GM21526 (cell line): ENCODE data around the gene CBL.
"Not testable (repeated sequence)": the region's sequence is repeated elsewhere in the genome, so short reads cannot be mapped to it uniquely, and the experiment has no call there.

Experiments used
- ATAC-seq: cut with Tn5 transposase; IDR thresholded peaks from one replicate; pipeline ENCODE4 v1.9.1; 2021; ENCODE audit warnings: moderate library complexity; ENCODE audit not compliant: unreplicated experiment, low FRiP score

CBL gene

DNA sequence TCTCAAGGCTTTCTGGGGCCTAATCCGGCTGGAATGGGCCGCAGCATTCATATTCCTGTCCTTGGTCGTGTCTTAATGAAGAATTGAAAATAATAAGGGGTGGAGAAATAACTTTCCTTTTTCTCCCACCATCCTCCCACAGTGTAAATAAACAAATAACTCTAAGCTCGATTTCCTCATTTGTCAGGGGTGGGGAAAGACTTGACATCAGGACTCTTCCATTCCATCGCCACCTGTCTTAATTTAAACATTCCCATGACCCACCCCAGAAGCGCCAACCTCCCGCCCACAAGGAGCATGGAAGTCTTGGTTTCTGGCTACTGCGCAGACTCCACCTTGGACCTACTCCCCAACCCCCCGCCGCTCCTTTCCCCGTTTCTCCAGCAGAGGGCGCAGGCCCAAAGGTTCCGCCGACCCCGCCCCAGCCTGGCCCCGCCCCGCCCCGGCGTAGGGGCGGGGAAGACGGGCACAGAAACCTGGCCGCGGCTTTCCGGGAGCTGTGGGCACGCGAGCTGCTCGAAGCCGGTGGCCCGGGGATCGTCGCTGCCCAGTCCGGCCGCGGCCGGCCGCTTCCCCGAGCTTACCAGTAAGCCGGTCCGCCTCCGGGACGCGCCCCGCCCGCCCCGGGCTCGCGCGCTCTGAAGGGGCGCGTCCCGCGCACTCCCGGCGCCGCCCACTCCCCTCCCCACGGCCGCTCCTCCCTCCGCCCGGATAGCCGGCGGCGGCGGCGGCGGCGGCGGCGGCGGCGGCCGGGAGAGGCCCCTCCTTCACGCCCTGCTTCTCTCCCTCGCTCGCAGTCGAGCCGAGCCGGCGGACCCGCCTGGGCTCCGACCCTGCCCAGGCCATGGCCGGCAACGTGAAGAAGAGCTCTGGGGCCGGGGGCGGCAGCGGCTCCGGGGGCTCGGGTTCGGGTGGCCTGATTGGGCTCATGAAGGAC, at the start of gene CBL:
Gene CBL (plus strand): TSS at position 766 of the 937 bp plus-strand sequence. CDS start 79 bp downstream, at position 845.
- ATAC-seq: peak; percentile 77

- no peak for ATAC-seq
These were observed 49.6 kb upstream of the CBL start for GRCh38 chr11:119156496-119156895.

GRCh38 chr11:119157063-119157462, 49.1 kb upstream of the CBL start:
- ATAC-seq: no peak

DNA sequence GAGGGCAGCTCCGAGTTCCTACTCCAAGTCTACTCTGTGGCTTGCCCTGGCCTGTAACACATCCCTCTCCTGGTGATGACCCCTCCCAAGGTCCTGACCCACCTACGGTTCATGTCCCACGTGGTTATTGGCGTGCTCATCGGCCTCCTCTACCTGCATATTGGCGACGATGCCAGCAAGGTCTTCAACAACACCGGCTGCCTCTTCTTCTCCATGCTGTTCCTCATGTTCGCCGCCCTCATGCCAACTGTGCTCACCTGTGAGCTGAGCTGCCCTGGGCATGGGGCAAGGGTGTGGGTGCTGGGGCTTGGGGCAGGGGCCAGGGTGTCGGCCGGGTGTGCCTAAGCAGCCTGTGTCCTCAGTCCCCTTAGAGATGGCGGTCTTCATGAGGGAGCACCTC, 47.7 kb upstream of the CBL start:
- no peak for ATAC-seq

GRCh38 chr11:119160151-119160550, 46.0 kb upstream of the CBL start:
- no peak for ATAC-seq

DNA sequence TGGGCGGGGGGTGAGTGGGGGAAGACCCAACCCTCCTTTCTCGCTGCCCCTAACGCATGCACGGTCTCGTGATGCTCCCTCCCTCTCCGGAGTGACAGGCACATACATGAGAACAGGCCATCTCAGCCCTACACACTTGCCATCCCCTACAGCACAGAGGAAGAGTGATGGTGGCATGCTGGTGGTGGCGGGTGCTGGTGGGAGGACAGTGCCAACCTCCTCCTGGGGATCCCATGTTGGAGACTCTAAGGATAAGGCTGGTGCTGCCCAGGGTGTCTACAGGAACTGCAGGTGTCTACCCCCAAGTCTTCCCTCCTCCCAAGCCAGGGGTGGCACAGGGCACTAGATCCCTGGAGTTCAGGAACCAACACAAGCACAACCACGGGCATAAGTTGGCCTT, 44.3 kb upstream of the CBL start:
- no peak for ATAC-seq

GRCh38 chr11:119166368-119167076, 39.6 kb upstream of the CBL start:
- no peak for ATAC-seq

- not testable (repeated sequence) for ATAC-seq
These were observed 39.1 kb upstream of the CBL start for GRCh38 chr11:119167077-119167458.

DNA sequence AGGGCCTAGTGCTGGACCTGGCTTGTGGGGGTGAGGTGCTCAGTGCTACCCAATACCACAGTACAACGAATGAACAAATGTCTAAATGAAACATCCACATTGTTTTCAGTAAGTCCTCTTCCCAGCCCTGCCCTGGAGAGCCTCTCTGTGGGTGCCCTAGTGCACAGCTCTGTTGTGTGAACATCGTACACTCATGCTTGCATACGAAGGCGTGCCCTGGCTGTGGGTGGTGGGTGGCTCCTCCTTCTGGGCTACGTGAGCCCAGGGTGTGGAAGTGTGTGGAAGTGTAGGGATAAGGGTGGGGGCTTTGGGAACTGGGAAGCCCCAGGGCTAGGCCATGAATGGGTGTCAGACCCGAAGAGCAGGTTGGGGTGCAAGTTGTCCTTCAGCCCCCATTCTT, 38.2 kb upstream of the CBL start:
- no peak for ATAC-seq

DNA sequence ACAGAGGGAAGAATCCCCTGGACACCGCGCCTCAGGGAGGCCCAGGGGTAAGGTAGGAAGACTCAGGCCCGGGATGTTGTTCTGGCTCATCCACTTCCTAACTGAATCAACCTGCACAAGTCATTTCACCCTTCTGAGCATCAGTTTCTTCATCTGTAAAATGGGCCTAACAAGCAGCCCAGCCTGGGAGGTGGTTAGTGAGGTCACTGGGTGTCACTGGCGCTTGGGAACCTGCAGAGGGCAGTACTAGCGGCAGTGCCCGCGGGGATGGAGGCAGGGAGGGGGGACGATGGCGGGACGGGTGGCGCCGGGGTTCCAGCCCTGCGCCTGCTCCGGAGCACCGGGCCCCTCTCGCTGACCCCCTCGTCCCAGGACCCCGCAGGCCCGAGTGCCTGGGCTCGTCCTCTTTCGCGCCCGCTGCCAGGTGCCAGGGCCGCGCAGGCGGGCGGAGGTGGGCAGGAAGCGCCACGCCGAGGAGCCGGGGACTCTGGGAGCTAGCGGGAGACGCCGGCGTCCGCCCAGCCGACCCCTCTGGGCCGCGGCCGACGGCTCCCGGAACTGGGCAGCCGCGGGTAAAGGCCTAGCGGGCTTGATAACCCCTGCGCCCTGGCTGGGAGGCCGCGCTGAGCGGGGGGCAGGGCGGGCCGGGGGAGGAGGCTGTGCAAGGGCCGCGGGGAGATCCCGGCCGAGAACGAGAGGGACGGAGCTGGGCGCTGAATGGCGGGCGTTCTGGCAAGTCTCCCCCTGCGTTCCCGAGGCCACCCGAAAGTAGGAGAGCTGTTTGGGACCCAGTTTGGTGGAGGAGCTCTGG, 37.5 kb upstream of the CBL start, which contains the start of gene NLRX1:
Gene NLRX1 (plus strand): TSS at position 255 of the 811 bp plus-strand sequence. CDS start 2,679 bp downstream, outside the sequence.
- peak; percentile 87 for ATAC-seq

DNA sequence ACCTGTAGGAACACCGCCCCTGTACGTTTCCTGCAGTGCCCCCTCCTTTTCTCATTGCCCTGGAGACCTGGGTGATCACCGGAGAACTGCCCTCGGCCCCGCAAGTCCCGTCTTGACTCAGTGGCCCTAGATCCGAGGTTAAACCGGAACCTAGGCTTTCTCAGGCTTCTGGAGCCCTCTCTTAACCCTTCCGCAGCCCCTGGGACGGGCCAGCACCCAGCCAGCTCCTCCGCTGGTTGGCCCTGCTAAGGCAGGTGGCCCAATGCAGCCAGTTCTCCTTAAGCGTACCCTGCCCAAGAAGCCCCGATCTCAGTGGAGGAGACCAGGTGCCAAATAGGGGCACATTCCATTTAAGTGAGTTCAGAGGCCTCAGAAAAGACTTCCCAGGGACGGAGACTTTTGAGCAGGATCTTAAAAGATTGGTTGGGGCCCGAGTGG, 36.8 kb upstream of the CBL start:
- peak; percentile 24 for ATAC-seq

DNA sequence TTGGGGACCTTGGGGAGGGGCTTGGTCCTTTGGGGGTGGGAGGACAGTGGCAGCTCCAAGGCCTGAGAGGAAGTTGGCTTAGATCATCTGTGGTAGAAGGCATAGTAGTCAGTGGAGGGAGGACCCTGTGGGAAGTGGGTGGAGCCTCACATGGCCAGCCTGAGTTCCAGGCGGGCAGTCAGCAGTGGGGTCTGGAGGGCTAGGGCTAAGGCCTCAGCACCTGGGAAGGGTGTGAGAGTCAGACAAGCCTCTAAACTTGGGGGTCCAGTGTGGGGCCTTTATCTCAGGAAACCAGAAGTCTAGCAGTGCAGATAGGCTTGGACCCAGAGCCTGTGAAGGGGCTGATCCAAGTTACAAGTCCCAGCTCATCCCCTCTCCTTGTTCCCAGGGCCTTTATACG, 33.6 kb upstream of the CBL start:
- no peak for ATAC-seq

DNA sequence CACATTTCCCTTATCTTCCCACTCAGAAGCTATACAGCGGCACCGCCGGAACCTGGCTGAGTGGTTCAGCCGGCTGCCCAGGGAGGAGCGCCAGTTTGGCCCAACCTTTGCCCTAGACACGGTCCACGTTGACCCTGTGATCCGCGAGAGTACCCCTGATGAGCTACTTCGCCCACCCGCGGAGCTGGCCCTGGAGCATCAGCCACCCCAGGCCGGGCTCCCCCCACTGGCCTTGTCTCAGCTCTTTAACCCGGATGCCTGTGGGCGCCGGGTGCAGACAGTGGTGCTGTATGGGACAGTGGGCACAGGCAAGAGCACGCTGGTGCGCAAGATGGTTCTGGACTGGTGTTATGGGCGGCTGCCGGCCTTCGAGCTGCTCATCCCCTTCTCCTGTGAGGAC, 32.7 kb upstream of the CBL start:
- no peak for ATAC-seq

DNA sequence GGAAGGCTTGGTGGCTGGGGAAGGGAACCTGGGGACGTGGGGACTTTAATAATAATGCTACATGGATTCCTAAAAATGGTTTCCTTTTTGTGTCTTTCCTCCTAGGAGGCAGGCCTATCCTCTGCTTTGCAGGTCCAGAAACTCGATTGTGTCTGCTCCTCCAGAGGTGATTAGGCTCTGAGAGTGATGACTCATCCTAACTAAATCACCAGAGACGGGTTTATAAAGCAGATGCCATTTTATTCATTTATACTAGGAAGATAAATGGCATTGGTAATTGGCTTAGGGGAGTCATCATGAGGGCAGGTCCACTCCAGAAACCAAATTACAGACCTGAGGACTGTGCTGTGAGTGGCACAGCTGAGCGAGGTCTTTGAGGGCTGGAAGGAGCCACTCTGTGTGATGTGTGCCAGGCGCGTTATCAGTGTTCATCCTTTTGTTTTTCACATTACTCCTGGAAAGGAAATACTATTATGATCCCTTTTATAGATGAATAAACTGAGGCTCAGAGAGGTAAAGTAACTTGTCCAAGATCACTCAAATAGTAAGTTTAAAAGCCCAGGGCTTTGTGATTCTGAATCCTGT, 30.6 kb upstream of the CBL start:
- no peak for ATAC-seq

GRCh38 chr11:119178166-119178680, 27.9 kb upstream of the CBL start:
- no peak for ATAC-seq

DNA sequence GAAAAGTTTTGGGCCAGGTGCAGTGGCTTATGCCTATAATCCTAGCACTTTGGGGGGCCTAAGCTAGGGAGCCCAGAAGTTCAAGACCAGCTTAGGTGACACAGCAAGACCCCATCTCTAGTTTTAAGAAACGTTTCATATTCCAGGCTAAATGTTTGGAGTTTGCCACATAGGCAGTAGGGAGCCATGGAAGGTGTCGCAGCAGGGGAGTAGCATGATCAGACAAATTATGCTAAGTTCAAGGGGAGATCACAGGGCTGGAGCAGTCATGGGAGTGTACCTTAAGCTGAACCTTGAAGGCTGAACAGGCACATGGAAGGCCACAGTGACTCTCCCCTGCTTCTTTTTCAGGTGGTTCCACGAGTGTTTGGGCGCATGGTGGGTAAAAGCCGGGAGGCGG, 26.8 kb upstream of the CBL start:
- ATAC-seq: no peak

DNA sequence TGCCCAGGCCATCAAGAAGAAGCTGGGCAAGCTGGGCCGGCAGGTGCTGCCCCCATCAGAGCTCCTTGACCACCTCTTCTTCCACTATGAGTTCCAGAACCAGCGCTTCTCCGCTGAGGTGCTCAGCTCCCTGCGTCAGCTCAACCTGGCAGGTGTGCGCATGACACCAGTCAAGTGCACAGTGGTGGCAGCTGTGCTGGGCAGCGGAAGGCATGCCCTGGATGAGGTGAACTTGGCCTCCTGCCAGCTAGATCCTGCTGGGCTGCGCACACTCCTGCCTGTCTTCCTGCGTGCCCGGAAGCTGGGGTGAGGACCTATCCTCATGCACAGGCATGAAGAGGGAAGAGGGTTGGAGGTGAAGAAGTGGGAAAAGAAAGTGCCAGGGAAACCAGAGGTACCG, 26.2 kb upstream of the CBL start:
- no peak for ATAC-seq

GRCh38 chr11:119180729-119181676, 25.1 kb upstream of the CBL start:
- no peak for ATAC-seq
